K562 (cell line): ENCODE measurements around the gene HBQ1. TPM values are rescaled to one million over a fixed set of nuclear protein-coding genes. Genes with fewer than 3 reads are reported as not detected.

Experiments
- ATAC-seq: fragments of 200-7000 bp; cut with Tn5 transposase; 3 replicates; pipeline ENCODE4 v1.9.1; 2020; ENCODE audit warnings: moderate library complexity
- BruUV-seq: library from RNA; stranded (reverse); fragments of 400-500 nt; replicated peaks from 2 replicates; lab custom pipeline; 2021; lab: Mats Ljungman, UMichigan
- CTCF ChIA-PET: fragments of 300-600 bp; formaldehyde crosslinking; extraction: SDS; loops from one replicate; lab custom pipeline; 2021; ENCODE audit warnings: low intra/inter-chr PET ratio; lab: Yijun Ruan, JAX
- POLR2A ChIA-PET: fragments of 300-600, 350-650 bp; sonication (Branson Sonifier 250); formaldehyde crosslinking; extraction: SDS; loops from one replicate; lab custom pipeline; 2021; ENCODE audit warnings: antibody characterized with exemption, inconsistent platforms; lab: Yijun Ruan, JAX
- DNase-seq, 4 experiments: peaks; one replicate each; pipeline versions ENCODE4 v3.0.0 to v3.0.0-alpha.2; 2011 to 2018; ENCODE audit warnings: low spot score in 3 of 4, mixed read lengths in 3 of 4; ENCODE audit errors: extremely low read depth in 1 of 4
- FAIRE-seq: peaks from 2 replicates; lab custom pipeline; 2011; peaks lifted over from hg19 to GRCh38; lab: Jason Lieb, UNC
- H2AFZ ChIP-seq: 2 replicates; pipeline ENCODE4 v1.6.0; 2011; ENCODE audit warnings: low read depth, low read length, control low read depth, inconsistent platforms
- H3K27ac ChIP-seq: fragments of 200-600 bp; 3 replicates; pipeline ENCODE4 v1.8.0; 2011; ENCODE audit warnings: low read depth, mild to moderate bottlenecking, control low read depth, inconsistent platforms, low read length, moderate library complexity, mixed read lengths; ENCODE audit errors: extremely low read depth
- H3K27me3 ChIP-seq, 2 experiments: fragments of 300-600 bp in 1 of 2; 2 replicates in 1 of 2; 3 replicates in 1 of 2; pipeline versions ENCODE4 v1.6.0 to v1.8.0; 2011; ENCODE audit warnings: inconsistent platforms in 2 of 2, low read length in 2 of 2, mild to moderate bottlenecking in 1 of 2, mixed read lengths in 1 of 2, moderate library complexity in 1 of 2; ENCODE audit not compliant: control insufficient read depth in 2 of 2, insufficient read depth in 2 of 2
- H3K36me3 ChIP-seq: fragments of 300-600 bp; 3 replicates; pipeline ENCODE4 v1.8.0; 2011; ENCODE audit warnings: mild to moderate bottlenecking, low read length, inconsistent platforms; ENCODE audit not compliant: control insufficient read depth, insufficient read depth
- H3K4me1 ChIP-seq, 2 experiments: fragments of 200-600 bp in 1 of 2; replicated peaks in 1 of 2; 2 replicates in 1 of 2; 3 replicates in 1 of 2; pipeline versions ENCODE4 v1.5.1 to v1.8.0; 2011; ENCODE audit warnings: inconsistent platforms in 2 of 2, low read length in 2 of 2, mild to moderate bottlenecking in 1 of 2, mixed read lengths in 1 of 2, moderate library complexity in 1 of 2; ENCODE audit not compliant: control insufficient read depth in 2 of 2, insufficient read depth in 2 of 2
- H3K4me2 ChIP-seq: 2 replicates; pipeline ENCODE4 v1.6.1; 2011; ENCODE audit warnings: low read length, control low read depth, inconsistent platforms, mixed read lengths; ENCODE audit not compliant: insufficient read depth
- H3K4me3 ChIP-seq: fragments of 200-600 bp; sonication (generic), shearing (Covaris generic); 2 replicates; pipeline ENCODE4 v1.5.1; 2016; ENCODE audit warnings: control low read depth, inconsistent platforms
- H3K79me2 ChIP-seq: fragments of 200-600 bp; 3 replicates; pipeline ENCODE4 v1.8.0; 2011; ENCODE audit warnings: low read length, inconsistent platforms; ENCODE audit not compliant: control insufficient read depth, insufficient read depth
- H3K9ac ChIP-seq, 2 experiments: 2 replicates each; pipeline versions ENCODE4 v1.6.0 to v1.6.1; 2011; ENCODE audit warnings: low read depth in 2 of 2, low read length in 2 of 2, control low read depth in 1 of 2, inconsistent platforms in 1 of 2, mild to moderate bottlenecking in 1 of 2, mixed read lengths in 1 of 2; ENCODE audit not compliant: insufficient read depth in 1 of 2
- H3K9me1 ChIP-seq: one replicate; pipeline ENCODE4 v1.6.0; 2011; ENCODE audit warnings: inconsistent platforms, mild to moderate bottlenecking, low read length, moderate library complexity; ENCODE audit not compliant: control insufficient read depth, insufficient read depth
- H3K9me3 ChIP-seq: replicated peaks from 2 replicates; pipeline ENCODE4 v1.5.1; 2011; ENCODE audit warnings: low read depth, low read length, inconsistent platforms; ENCODE audit not compliant: control insufficient read depth, insufficient read depth
- H4K20me1 ChIP-seq: replicated peaks from 2 replicates; pipeline ENCODE4 v1.6.1; 2011; ENCODE audit warnings: low read length, inconsistent platforms, mixed read lengths; ENCODE audit not compliant: control insufficient read depth, insufficient read depth
- CXXC5 ChIP-seq: fragments of 250-450 bp; sonication (Bioruptor Pico); IDR thresholded peaks from 2 replicates; pipeline ENCODE4 v1.8.0; 2022; ENCODE audit warnings: inconsistent platforms, mild to moderate bottlenecking, moderate library complexity
- ZFP91 ChIP-seq: sonication (generic); formaldehyde crosslinking; IDR thresholded peaks from 2 replicates; pipeline ENCODE4 v1.8.0; 2022; ENCODE audit warnings: mild to moderate bottlenecking, missing genetic modification reagents
- WGBS: fragments of 100-300 bp; shearing (Covaris generic); methylation state at CpG from one replicate; pipeline ENCODE4 v1.1.6; 2016; ENCODE audit warnings: low coverage, mixed read lengths; ENCODE audit not compliant: insufficient coverage; ENCODE audit errors: missing lambda C conversion rate; 5-methylcytosine and 5-hydroxymethylcytosine counted together
- in situ Hi-C: fragments of 300-500 bp; cut with MboI; formaldehyde crosslinking; loops from 4 replicates; pipeline ENCODE4 v1.15.0; 2018; ENCODE audit warnings: inconsistent platforms, mixed read lengths
- intact Hi-C: fragments of 100-400 bp; cut with micrococcal nuclease; formaldehyde crosslinking; loops from 2 replicates; pipeline ENCODE4 v1.14.2; 2022
- polyA plus RNA-seq, 8 experiments: library from polyadenylated mRNA; depleted of rRNA in 4 of 8; stranded (reverse) in 5 of 8; unstranded in 3 of 8; fragments of >200 nt; fragmentation: Nextera tagmentation in 2 of 8; fragmentation: Illumina TruSeq in 1 of 8; extraction: Ambion mirVana in 2 of 8; extraction: Trizol in 1 of 8; gene quantifications; 2 replicates each; pipeline versions ENCODE4 v1.2.1 to v1.2.3, GENCODE V29; 2011 to 2014; ENCODE audit warnings: inconsistent platforms in 1 of 8, missing spikeins in 1 of 8
- total RNA-seq, 7 experiments: library from RNA; depleted of rRNA in 6 of 7; stranded (reverse); fragments of >200 nt in 6 of 7; fragmentation: Illumina TruSeq in 2 of 7; extraction: Trizol in 2 of 7; gene quantifications; 2 replicates each; pipeline versions ENCODE4 v1.2.1 to v1.2.3, GENCODE V29; 2011 to 2021; ENCODE audit warnings: low replicate concordance in 1 of 7

HBQ1 gene
- total and polyA plus RNA-seq, 9 of the 15 experiments (the other 6 are each of a cell fraction or from before 2014, with no cell fraction given): 2.3 to 190 (median 19.8) TPM

GRCh38 chr16:149024-149660, 31.1 kb upstream of the HBQ1 start:
- Histone ChIP-seq H3K36me3 (no peaks in the 10 kb centered on the region), H3K4me3 (no peak overlapping the region), H2AFZ (peak overlapping the region; percentile 54; the same call in 1 of the 2 replicates), H3K9me3 (no peaks in the 10 kb centered on the region), H3K27ac (no peak overlapping the region), H3K9me1 (no peaks in the 10 kb centered on the region), H4K20me1 (no peaks in the 10 kb centered on the region), H3K4me1 (peaks cover 35 to 39% of the 10 kb centered on the region in 2 experiments), H3K4me2 (peak overlapping the region; percentile 39; the same call in 1 of the 2 replicates), H3K9ac (peak overlapping the region; percentile 25 to 85; a peak in 3 of 4 replicates), H3K27me3 (no peaks in the 10 kb centered on the region), H3K79me2 (peaks cover 2% of the 10 kb centered on the region; the same call in 1 of the 3 replicates)
- WGBS: 27% methylated on average over 9 of the region's 9 CpGs
- no TSS peak for BruUV-seq
- ChIA-PET POLR2A (interaction anchor here (0.6 kb wide), 1 partner anchor 115 kb away, joined by 3 read pairs; no protein-coding TSS in a partner anchor), CTCF (no interaction called here)
- intact Hi-C loops: no loop called here
- 0 out of 2 replicates have a peak, but pooled peaks have one; percentile 11 for TF ChIP-seq CXXC5 (CRISPR knock-in tag)
- TF ChIP-seq ZFP91 (CRISPR knock-in tag): no peak
- ATAC-seq (no peak), FAIRE-seq (no peak), DNase-seq (no peak)
- in situ Hi-C loops: no loop called here
